PC-3 (cell line): ENCODE results near the gene TGFB1. TPM values are rescaled to one million over a fixed set of nuclear protein-coding genes. Genes with fewer than 3 reads are reported as not detected.

ENCODE experiments used
- ATAC-seq: fragments of 200-7000 bp; cut with Tn5 transposase; 2 replicates; pipeline ENCODE4 v1.9.1; 2020; ENCODE audit warnings: mild to moderate bottlenecking, moderate library complexity
- BruUV-seq: library from RNA; stranded (reverse); fragments of 400-500 nt; replicated peaks from 2 replicates; lab custom pipeline; 2021; lab: Mats Ljungman, UMichigan
- CTCF ChIA-PET: fragments of 300-600 bp; sonication (Branson Sonifier 250); formaldehyde crosslinking; loops from one replicate; lab custom pipeline; 2022; ENCODE audit warnings: antibody characterized with exemption; lab: Charles Lee
- POLR2A ChIA-PET: fragments of 300-600 bp; sonication (Branson Sonifier 250); formaldehyde crosslinking; loops from one replicate; lab custom pipeline; 2022; ENCODE audit warnings: antibody characterized with exemption; ENCODE audit not compliant: unreplicated experiment; lab: Charles Lee
- DNase-seq: peaks from one replicate; pipeline ENCODE4 v3.0.0-alpha.2; 2015
- H2AFZ ChIP-seq: fragments of 300-600 bp; sonication (generic); 2 replicates; pipeline ENCODE4 v1.6.0; 2016; ENCODE audit warnings: antibody characterized with exemption, low read length
- H3F3A ChIP-seq: fragments of 300-600 bp; sonication (generic); one replicate; pipeline ENCODE4 v1.6.0; 2017; ENCODE audit warnings: antibody characterized with exemption, low read length, control low read depth, mild to moderate bottlenecking; ENCODE audit not compliant: unreplicated experiment
- H3K27ac ChIP-seq: fragments of 300-600 bp; sonication (generic); 2 replicates; pipeline ENCODE4 v1.5.1; 2016; ENCODE audit warnings: mild to moderate bottlenecking, low read length
- H3K27me3 ChIP-seq: fragments of 300-600 bp; sonication (generic); 2 replicates; pipeline ENCODE4 v1.6.1; 2016; ENCODE audit warnings: low read length, mixed read lengths
- H3K36me3 ChIP-seq: fragments of 300-600 bp; sonication (generic); 2 replicates; pipeline ENCODE4 v1.6.1; 2016; ENCODE audit warnings: low read depth, mixed run types, low read length, mixed read lengths
- H3K4me1 ChIP-seq: fragments of 300-600 bp; sonication (generic); 2 replicates; pipeline ENCODE4 v1.5.1; 2016; ENCODE audit warnings: low read length; ENCODE audit not compliant: insufficient read depth
- H3K4me2 ChIP-seq: fragments of 300-600 bp; sonication (generic); 2 replicates; pipeline ENCODE4 v1.6.0; 2016; ENCODE audit warnings: low read length
- H3K4me3 ChIP-seq: fragments of 300-600 bp; sonication (generic); 2 replicates; pipeline ENCODE4 v1.5.1; 2016; ENCODE audit warnings: mild to moderate bottlenecking, low read length, mixed read lengths
- H3K79me2 ChIP-seq: fragments of 300-600 bp; sonication (generic); 2 replicates; pipeline ENCODE4 v1.6.1; 2017; ENCODE audit warnings: low read length, mixed read lengths
- H3K9ac ChIP-seq: fragments of 300-600 bp; sonication (generic); 2 replicates; pipeline ENCODE4 v1.6.0; 2016; ENCODE audit warnings: mild to moderate bottlenecking, low read length
- H3K9me2 ChIP-seq: fragments of 300-600 bp; sonication (generic); replicated peaks from 2 replicates; pipeline ENCODE4 v1.6.1; 2016; ENCODE audit warnings: mixed run types, low read length, mixed read lengths
- H3K9me3 ChIP-seq: fragments of 300-600 bp; sonication (generic); 2 replicates; pipeline ENCODE4 v1.6.1; 2016; ENCODE audit warnings: low read length, mixed read lengths
- H4K20me1 ChIP-seq: fragments of 300-600 bp; sonication (generic); 2 replicates; pipeline ENCODE4 v1.6.1; 2016; ENCODE audit warnings: low read length, mixed read lengths
- CTCF ChIP-seq: fragments of 300-600 bp; sonication (generic); conservative IDR thresholded peaks from 2 replicates; pipeline ENCODE4 v1.5.1; 2017; ENCODE audit warnings: antibody characterized with exemption, low read depth, mild to moderate bottlenecking, low read length
- EZH2 ChIP-seq: fragments of 300-600 bp; sonication (generic); IDR thresholded peaks from one replicate; pipeline ENCODE4 v1.6.1; 2017; ENCODE audit warnings: antibody characterized with exemption, mild to moderate bottlenecking, low read length; ENCODE audit not compliant: unreplicated experiment
- EZH2phosphoT487 ChIP-seq: fragments of 300-600 bp; sonication (generic); IDR thresholded peaks from 2 replicates; pipeline ENCODE4 v1.6.1; 2018; ENCODE audit warnings: mild to moderate bottlenecking, antibody characterized with exemption, low read length, borderline replicate concordance
- intact Hi-C: fragments of 100-400 bp; cut with micrococcal nuclease; formaldehyde crosslinking; loops from 2 replicates; pipeline ENCODE4 v1.9.0; 2023
- total RNA-seq: library from RNA; depleted of rRNA; stranded (reverse); fragments of >200 nt; gene quantifications from 2 replicates; pipeline ENCODE4 v1.2.3, GENCODE V29; 2014

Gene TGFB1
- total RNA-seq, 1 experiment from 2014 or later: 16.4 TPM

GRCh38 chr19:41311072-41311471, 42.6 kb downstream of the TGFB1 start:
- peaks cover 31% of the 10 kb centered on the region for H3K79me2 ChIP-seq
- no peaks in the 10 kb centered on the region for H3K27me3 ChIP-seq
- ChIA-PET CTCF (interaction anchor here (1.8 kb wide), 1 partner anchor 42 kb away, joined by 6 read pairs; no protein-coding TSS in a partner anchor), POLR2A (no interaction called here)
- intact Hi-C loops: loop anchor here (2.0 kb wide), 1 partner anchor 46 kb away; the partner anchor contains the start of gene HNRNPUL1
- H2AFZ ChIP-seq: no peak overlapping the region
- peak; percentile 9; the same call in 1 of the 2 replicates for ATAC-seq
- H3K9ac ChIP-seq: peak overlapping the region; percentile 94
- peak overlapping the region; percentile 86; the same call in 1 of the 2 replicates for H3K27ac ChIP-seq
- no peak for TF ChIP-seq EZH2
- no peak for TF ChIP-seq CTCF
- no peak for TF ChIP-seq EZH2phosphoT487
- H3F3A ChIP-seq: no peaks in the 10 kb centered on the region
- no peaks in the 10 kb centered on the region for H3K9me2 ChIP-seq
- no peaks in the 10 kb centered on the region for H4K20me1 ChIP-seq
- H3K36me3 ChIP-seq: peaks cover 3% of the 10 kb centered on the region; the same call in 1 of the 2 replicates
- peak overlapping the region; percentile 96 for H3K4me2 ChIP-seq
- H3K4me3 ChIP-seq: peak overlapping the region; percentile 76
- DNase-seq: no peak
- peaks cover 10% of the 10 kb centered on the region; the same call in 1 of the 2 replicates for H3K4me1 ChIP-seq
- H3K9me3 ChIP-seq: no peaks in the 10 kb centered on the region
- BruUV-seq: no TSS peak

- Histone ChIP-seq H3K9ac (peak within 1 kb of the TSS; percentile 94), H3K4me1 (peaks cover 10% of the 10 kb centered on the region; the same call in 1 of the 2 replicates), H3K79me2 (peaks cover 31% of the 10 kb centered on the region), H3K36me3 (peaks cover 6% of the 10 kb centered on the region; the same call in 1 of the 2 replicates), H3K4me2 (peak within 1 kb of the TSS; percentile 96), H3K27ac (peak within 1 kb of the TSS; percentile 86), H3K4me3 (peak within 1 kb of the TSS; percentile 76), H3K9me3 (no peaks in the 10 kb centered on the region), H3F3A (no peaks in the 10 kb centered on the region), H3K27me3 (no peaks in the 10 kb centered on the region), H4K20me1 (no peaks in the 10 kb centered on the region), H2AFZ (peak within 1 kb of the TSS; percentile 85), H3K9me2 (no peaks in the 10 kb centered on the region)
- BruUV-seq: TSS peak; percentile 63
- POLR2A ChIA-PET: no interaction called here
- CTCF ChIA-PET: interaction anchor here (0.6 to 1.8 kb wide), 2 partner anchors 43 to 98 kb away, joined by 5 to 6 read pairs; no protein-coding TSS in a partner anchor
- peak; percentile 78 for DNase-seq
- TF ChIP-seq EZH2: no peak
- TF ChIP-seq CTCF: no peak
- TF ChIP-seq EZH2phosphoT487: no peak
- ATAC-seq: peak; percentile 59
- intact Hi-C loops: loop anchor here (2.0 kb wide), 1 partner anchor 45 kb away; the partner anchor contains the start of gene HNRNPUL1
Measured at GRCh38 chr19:41310033-41310831, 43.5 kb downstream of the TGFB1 start, which contains the start of gene CCDC97. Gene CCDC97, plus strand, starts transcription at chr19:41310172. Its CDS starts 139 bp downstream, at chr19:41310311.
